Uterus (tissue), 2 donors: ENCODE measurements around the gene G6PD.
"Not testable (repeated sequence)": the region's sequence is repeated elsewhere in the genome, so short reads cannot be mapped to it uniquely, and the experiment has no call there.

ENCODE experiments used
- POLR2A ChIP-seq, 2 donors: fragments of 450-650 bp; IDR thresholded peaks; one replicate each; pipeline ENCODE4 v1.6.1; 2016; ENCODE audit warnings: antibody characterized with exemption in 2 of 2, mild to moderate bottlenecking in 1 of 2, moderate library complexity in 1 of 2
- TF ChIP-seq, protein P1 (sequence below), 4 experiments: fragments of 200-600 bp in 2 of 4; fragments of 450-650 bp in 2 of 4; sonication (generic) in 2 of 4; IDR thresholded peaks; one replicate each; pipeline ENCODE4 v1.5.1; 2016 to 2019; ENCODE audit warnings: antibody characterized with exemption in 4 of 4, mild to moderate bottlenecking in 2 of 4, moderate library complexity in 1 of 4

DNA sequence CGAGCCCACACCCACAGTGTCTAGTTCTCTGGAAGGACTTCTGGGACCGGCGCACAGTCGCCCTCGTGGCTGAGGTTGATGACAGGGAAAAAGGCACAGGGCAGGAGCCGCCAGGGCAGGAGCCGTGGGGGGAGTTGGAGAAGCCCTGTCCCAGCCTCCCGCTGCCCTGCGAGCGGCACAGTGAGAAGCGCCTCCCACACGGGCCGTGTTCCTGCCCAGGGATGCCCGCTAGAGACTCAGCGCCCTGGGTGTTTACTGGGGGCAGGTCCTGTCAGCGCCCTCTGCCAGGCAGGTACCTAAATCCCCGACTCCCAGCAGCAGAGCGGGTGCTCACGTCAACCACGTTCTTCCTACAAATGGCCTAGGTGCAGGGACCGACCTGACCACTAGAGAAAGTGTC is 12.2 kb upstream of the G6PD start:
- TF ChIP-seq, protein P1, sequence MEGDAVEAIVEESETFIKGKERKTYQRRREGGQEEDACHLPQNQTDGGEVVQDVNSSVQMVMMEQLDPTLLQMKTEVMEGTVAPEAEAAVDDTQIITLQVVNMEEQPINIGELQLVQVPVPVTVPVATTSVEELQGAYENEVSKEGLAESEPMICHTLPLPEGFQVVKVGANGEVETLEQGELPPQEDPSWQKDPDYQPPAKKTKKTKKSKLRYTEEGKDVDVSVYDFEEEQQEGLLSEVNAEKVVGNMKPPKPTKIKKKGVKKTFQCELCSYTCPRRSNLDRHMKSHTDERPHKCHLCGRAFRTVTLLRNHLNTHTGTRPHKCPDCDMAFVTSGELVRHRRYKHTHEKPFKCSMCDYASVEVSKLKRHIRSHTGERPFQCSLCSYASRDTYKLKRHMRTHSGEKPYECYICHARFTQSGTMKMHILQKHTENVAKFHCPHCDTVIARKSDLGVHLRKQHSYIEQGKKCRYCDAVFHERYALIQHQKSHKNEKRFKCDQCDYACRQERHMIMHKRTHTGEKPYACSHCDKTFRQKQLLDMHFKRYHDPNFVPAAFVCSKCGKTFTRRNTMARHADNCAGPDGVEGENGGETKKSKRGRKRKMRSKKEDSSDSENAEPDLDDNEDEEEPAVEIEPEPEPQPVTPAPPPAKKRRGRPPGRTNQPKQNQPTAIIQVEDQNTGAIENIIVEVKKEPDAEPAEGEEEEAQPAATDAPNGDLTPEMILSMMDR (IDR thresholded peaks at IDR 0.05) = not testable (repeated sequence)
- TF ChIP-seq POLR2A (IDR thresholded peaks at IDR 0.05) = not testable (repeated sequence)
